Dedifferentiated amniotic fluid mesenchymal stem cell (primary cell): Measurements from ENCODE around the gene CD8A.
"Not testable (repeated sequence)": the region's sequence is repeated elsewhere in the genome, so short reads cannot be mapped to it uniquely, and the experiment has no call there.

Experiments
- DNase-seq: peaks from one replicate; pipeline ENCODE4 v3.0.0-alpha.2; 2016; ENCODE audit errors: extremely low spot score

The CD8A gene

DNA sequence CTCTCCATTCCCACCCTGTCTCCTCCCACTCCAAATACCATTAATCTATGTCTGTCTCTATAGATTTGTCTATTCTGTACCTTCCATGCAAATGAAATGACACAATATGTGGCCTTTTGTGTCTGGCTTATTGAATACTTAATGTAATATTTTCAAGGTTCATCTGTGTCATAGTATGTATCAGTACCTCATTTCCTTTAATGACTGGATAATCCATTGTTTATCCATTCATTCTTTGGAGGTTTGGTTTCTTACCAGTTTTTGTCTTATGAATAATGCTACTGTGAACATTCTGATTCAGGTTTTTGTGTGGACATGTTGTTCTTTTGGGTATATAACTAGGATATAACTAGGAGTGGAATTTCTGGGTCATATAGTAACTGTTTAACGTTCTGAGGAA is 55.8 kb downstream of the CD8A start:
- DNase-seq = not testable (repeated sequence)
